Putamen (tissue), 1 donor: ENCODE measurements around the gene ATG2B.

Experiments
- DNase-seq: peaks from one replicate; pipeline ENCODE4 v3.0.0-alpha.2; 2016; ENCODE audit warnings: low spot score

ATG2B gene

GRCh38 chr14:96272777-96273473, 90.2 kb downstream of the ATG2B start:
- DNase-seq = no peak

GRCh38 chr14:96271421-96271762, 91.7 kb downstream of the ATG2B start:
- DNase-seq = no peak

GRCh38 chr14:96270565-96271420, 92.3 kb downstream of the ATG2B start:
- no peak for DNase-seq

- no peak for DNase-seq
Observed at GRCh38 chr14:96269359-96269710, 93.8 kb downstream of the ATG2B start.

- no peak for DNase-seq
Observed at GRCh38 chr14:96268431-96269358, 94.4 kb downstream of the ATG2B start.

GRCh38 chr14:96267916-96268315, 95.2 kb downstream of the ATG2B start:
- no peak for DNase-seq

- DNase-seq = no peak
Observed at GRCh38 chr14:96267336-96267735, 95.8 kb downstream of the ATG2B start.

GRCh38 chr14:96265383-96266095, 97.6 kb downstream of the ATG2B start:
- DNase-seq = no peak

GRCh38 chr14:96264853-96265252, 98.3 kb downstream of the ATG2B start:
- no peak for DNase-seq

- no peak for DNase-seq
Observed at GRCh38 chr14:96264200-96264553, 99.0 kb downstream of the ATG2B start.

GRCh38 chr14:96263347-96264199, 99.6 kb downstream of the ATG2B start:
- DNase-seq = no peak

- DNase-seq = no peak
Observed at GRCh38 chr14:96261772-96262655, 101.1 kb downstream of the ATG2B start.

- no peak for DNase-seq
Observed at GRCh38 chr14:96261053-96261452, 102.1 kb downstream of the ATG2B start.

GRCh38 chr14:96260341-96260821, 102.8 kb downstream of the ATG2B start:
- no peak for DNase-seq

- DNase-seq = no peak
Observed at GRCh38 chr14:96257900-96258299, 105.2 kb downstream of the ATG2B start.

GRCh38 chr14:96257056-96257455, 106.1 kb downstream of the ATG2B start:
- DNase-seq = no peak

- no peak for DNase-seq
Observed at GRCh38 chr14:96256407-96256806, 106.7 kb downstream of the ATG2B start.

GRCh38 chr14:96255501-96256366, 107.4 kb downstream of the ATG2B start, which contains the start of gene BDKRB1:
TSS of gene BDKRB1 (plus strand) at chr14:96256210. CDS start at chr14:96263683, 7,473 bp downstream.
- DNase-seq = no peak

- DNase-seq = no peak
Observed at GRCh38 chr14:96254687-96255086, 108.5 kb downstream of the ATG2B start.
